Measurements from ENCODE around the gene SCARF1.
A peak's percentile ranks its signal among the peaks of the same experiment; 100 is the strongest.

SCARF1 gene

DNA sequence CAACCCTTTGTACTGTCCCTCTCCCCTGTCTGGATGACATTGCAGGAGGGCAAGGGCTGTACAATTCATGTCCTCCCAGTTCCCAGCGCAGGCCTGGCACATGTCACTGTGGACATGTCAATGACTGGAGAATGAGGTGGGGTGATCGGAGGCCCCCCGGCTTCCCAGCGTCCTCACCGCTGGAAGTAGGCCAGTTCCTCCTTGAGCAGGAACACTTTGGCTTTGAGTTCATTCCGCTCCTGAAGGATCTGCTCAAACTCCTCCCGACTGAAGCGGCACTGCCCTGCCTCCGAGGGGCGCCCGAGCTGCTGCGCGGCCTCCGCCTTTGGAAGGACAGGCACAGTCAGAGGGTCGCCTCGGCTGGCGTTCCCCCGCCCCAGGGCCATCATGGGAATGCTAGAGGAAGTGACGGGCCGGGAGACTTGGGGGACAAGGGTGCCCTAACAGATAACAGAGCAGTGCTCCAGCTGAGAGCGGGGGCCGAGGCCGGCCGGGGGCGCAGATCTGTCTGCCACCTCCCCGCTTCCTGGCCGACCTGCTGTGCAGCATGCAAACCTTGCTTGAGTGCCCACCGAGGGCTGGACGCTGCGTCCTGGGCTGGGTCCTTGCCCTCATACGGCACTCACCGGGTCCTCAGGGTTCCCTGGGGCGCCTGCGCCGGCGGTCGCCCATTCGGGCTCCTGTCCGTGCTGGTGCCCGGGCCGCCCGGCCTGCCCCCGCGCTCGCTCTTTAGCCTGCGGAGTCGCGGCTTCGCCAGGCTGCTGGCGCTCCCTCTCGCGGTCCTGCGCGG, 2.8 kb upstream of the SCARF1 start:
- peak; percentile 63 for DNase-seq (ENCODE audit: low spot score)

DNA sequence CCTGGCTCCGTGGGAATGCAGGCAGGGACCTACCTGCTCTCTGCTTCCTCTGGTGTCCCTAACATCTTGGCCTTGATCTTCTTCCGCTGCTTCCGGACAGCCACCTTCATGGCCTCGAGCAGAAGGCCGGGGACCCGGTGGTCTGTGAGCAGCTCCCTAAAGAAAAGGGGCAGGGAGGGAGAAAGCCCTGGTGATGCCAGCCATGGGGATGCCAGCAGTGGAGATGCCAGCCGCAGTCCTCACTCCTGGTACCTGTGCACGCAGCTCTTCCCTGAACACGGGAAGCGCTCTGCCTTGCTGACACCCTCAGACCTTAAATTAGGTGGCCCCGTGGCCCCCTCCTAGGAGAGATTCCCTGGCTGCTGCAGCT, 2.3 kb upstream of the SCARF1 start:
- DNase-seq (ENCODE audit: low spot score): no peak

DNA sequence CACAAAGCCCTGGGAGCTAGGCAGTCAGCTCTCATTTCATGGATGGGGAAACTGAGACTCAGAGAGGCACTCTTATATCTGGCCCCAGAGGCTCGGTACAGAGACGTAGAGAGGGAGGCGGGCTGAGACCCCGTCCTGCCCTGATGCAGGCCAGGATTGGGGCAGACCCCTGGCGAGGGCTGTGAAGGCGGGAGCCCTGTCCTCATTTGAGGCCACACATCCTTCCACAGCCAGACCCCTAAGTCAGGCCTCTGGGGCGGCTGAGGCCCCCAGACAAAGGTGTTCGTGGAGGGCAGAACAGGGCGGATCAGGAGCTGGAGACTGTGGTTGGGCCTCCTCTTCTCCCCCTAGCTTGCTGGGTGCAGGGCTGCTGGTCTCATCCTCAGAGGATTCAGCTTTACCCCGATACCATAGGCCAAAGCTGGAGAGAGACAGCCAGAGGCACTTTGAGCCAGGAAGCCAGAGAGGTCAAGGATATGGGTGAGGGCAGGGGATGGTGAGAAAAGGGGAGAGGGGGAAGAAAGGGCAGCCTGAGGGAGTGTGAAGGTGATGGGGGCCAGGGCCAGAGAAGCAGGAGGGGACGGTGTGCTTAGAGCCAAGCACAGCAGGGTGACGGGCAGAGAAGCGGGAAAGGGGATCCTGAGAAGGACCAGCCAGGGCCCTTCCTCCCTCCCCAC, 805 bp upstream of the SCARF1 start:
- no peak for DNase-seq (ENCODE audit: low spot score)

DNA sequence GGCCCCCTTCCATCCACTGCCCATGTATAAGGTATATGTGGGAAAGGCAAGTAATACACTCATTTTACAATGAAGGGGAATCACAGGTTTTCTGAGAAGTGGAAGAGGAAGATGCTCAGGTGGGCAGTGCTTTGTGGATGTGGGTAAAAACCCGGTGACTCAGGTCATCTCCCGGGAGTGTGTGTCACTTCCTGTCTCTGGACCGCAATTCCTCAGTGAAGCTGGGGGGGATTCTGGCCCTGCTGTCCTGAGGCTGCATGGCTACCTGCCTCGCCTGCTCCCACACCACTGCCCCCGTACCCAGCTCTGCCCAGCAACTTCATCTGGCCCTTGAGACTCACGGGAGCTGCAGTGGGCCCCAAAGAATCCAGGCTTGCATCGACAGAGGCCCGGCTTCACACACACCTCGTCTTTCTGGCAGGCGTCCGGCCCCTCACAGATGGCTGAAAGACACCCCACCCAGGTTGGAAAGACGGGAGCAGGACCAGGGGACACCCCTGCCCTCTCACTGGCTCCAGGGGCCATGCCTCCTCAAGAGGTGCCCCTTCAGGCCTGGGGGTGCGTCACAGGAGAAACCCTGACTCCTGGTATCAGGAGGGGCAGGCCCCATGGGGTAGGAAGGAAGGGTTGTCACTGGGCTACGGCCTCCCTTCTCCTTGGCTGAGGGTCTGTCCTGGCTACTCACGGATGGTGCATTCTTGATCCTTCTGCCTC, 882 bp downstream of the SCARF1 start:
- DNase-seq (ENCODE audit: low spot score): no peak

DNA sequence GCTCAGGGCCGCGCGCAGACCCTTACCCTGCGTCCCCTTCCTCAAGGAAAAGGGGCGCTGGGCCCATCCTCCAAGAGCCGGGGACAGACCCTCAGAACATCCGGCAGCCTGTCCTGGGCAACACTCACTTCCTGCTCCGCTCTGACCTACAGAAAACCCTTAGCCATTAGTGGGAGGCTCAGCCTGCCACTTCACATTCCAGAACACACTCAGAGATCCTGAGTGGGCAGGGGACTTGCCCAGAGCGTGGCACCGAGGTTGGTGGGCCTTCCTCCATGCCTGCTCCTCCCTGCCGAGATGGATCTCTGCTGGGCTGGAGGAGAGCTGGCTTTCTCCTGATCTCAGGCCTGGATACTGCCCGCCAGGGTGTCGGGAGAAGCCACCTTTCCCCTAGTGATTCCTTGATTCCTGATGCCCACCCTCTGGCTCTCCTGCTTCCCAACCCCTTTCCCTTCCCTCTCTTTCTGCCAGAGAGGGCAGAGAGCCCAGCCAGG, 1.5 kb downstream of the SCARF1 start:
- no peak for DNase-seq (ENCODE audit: low spot score)

DNA sequence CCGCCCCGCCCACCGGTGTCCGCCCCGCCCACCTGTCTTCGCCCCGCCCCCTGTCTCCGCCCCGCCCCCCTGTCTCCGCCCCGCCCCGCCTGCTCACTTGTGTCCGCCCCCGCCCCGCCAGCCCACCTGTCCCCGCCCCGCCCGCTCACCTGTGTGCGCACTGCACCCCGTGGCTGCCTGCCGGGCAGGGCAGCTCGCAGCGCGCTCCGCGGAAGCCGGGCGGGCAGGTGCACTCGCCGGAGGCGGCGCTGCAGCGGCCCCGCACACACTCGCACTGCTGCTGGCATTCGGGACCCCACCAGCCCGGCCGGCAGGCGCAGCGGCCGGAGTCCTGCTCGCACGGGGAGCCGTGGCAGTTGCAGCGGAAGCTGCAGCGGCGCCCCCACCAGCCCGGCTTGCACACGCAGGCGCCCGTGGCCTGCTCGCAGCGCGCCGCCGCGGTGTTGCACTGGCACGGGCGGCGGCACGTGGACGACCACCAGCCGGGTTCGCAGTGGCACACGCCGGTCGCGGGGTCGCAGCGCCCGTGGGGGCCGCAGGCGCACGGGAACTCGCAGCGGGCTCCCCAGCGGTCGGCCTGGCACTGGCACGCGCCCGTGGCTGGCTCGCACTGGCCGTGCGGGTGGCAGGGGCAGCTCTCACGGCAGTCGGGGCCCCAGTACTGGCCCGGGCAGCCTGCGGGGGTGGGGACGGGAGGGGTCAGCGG, 2.1 kb downstream of the SCARF1 start:
- peak; percentile 78 for DNase-seq (ENCODE audit: low spot score)

DNA sequence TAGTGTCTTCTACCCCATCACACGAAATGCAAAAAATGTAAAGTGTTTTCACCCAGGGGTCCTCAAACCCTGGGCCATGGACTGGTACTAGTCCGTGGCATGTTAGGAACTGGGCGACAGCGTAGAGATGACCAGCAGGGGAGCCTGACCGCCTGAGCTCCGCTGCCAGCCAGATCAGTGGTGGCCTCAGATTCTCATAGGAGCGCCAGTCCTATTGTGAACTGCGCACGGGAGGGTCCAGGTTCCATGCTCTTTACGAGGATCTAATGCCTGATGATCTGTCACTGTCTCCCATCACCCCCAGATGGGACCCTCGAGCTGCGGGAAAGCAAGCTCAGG, 4.5 kb downstream of the SCARF1 start:
- DNase-seq (ENCODE audit: low spot score): no peak

DNA sequence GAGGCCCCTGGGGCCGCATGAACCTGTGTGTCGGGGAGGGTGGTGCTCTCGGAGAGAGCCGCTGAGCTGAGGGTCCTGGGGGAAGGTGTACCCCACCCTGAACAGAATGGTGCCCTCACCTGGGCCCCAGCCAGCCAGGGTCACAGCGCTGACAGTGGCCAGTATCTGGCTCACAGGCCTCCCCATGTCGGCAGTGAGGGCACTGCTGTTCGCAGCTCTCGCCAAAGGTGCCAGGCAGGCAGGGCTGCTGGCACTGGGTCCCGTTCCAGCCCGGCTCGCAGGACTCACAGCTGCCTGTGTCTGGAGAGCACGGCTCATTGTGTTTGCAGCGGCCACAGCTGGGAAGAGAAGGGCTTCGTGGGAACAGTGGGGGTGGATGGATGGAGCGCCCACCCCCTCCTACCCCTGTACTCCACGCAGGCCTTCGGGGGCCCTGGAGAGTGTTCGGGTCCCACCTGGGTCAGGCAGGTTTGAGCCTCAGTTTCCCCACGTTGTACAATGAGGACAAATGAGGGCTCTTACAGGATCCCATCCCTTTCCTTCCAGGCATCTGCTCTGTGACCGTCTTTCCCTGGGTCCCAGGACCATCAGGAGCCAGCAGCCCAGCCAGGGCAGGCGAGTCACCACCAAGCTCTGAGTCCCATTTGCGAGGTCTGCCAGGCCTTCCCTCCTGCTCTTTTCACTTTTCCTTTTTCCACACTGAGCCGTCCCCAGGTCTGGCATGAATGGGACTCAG, 5.0 kb downstream of the SCARF1 start:
- no peak for DNase-seq (ENCODE audit: low spot score)

DNA sequence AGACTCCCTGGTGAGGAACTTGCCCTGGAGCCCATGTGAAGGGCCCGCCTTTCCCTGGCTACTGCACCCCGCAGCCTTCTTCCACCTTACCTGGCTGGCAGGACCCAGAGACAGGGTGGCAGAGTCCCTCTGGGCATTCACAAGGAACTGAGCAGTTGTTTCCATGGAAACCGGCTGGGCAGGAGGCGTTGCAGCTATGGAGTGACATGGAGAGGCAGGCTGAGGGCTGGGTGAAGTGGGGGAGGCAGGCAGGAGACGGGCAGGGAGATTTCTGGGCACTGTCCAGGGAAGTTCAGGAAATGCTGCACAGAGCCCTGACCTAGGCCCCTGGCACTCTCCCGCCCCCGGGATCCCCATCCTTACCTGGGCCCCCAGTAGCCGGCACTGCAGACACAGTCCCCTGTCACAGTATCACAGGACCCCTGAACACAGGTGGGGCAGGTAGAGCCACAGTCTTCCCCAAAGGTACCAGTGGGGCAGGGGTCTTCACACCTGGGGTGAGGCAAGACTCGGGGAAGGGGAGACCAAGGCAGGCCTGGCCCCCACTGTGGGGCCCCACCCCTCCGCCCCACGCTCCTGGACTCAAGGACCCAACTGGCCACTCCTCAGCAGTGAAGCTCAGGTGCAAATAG, 5.9 kb downstream of the SCARF1 start:
- no peak for DNase-seq (ENCODE audit: low spot score)

DNA sequence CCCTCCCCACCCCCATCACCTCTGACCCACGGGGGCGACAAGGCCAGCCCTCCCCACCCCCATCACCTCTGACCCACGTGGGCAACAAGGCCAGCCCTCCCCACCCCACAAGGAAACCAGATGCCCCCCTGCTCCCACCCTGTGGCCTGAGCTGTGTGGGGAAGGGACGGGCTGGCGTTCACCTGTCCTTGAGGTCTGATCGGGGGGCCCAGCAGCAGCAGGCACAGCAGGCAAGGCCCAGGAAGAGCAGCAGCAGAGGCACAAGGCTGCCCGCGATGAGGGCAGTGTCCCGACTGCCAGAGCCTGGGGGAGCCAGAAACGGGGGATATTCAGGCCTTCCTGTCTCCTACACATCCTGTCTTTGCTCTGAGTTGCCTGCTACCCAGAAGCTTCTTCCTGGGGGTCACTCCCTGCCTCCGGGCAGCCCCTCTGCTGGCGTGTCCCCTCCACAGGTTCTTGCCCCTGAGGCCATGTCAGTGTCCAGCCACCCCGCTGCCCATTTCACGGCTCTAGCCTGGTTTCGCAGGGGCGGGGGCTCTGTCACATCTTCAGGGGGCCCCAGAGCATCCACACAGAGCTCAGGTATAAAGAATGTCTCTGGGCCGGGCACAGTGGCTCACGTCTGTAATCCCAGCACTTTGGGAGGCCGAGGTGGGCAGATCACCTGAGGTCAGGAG, 6.8 kb downstream of the SCARF1 start:
- no peak for DNase-seq (ENCODE audit: low spot score)

DNA sequence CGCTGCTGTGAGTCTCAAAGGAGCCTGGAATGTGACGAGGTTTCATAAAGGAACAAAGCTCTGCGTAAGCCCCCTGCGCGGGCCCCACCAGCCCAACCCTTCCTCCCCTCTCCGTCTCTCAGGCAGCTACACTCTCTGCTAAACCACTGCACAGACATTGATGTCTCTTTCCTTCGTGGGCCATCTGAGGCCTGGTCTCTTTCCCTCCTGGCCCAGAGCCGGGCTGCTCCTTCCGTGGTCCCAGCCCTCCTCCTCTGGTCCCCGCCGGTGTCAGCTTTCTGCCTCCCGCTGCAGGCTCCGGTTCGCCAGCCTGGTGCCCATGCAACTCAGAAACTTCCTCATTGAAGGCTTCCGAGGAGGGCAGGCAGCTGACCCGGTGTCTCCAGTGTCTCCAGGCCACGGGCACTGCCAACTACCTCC, 7.4 kb downstream of the SCARF1 start:
- DNase-seq (ENCODE audit: low spot score): no peak

DNA sequence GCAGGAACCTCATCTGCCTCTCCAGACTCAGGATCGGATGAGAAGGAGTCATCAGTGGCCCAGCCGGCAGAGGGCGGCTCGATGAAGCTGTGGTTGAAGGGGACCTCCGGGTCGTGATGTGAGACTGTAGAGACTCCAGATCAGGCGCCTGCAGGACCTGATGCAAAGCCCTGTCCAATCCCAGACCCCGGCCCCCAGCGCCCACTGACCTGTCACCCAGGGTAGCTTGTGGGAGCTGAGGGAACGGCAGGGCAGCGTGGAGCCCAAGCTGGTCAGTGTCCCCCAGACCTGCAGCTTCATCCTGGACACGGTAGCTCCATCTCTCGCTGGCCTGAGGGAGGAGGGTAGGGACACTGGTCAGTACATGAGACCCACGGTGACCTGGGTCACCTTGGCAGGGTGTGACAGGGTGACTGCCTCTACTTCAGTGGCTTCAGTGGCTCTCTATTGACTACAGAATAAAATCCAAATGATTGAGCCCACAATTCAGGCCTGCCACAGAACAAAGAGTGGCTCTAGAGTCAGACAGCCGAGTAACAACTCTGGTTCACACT, 8.7 kb downstream of the SCARF1 start:
- DNase-seq (ENCODE audit: low spot score): no peak

DNA sequence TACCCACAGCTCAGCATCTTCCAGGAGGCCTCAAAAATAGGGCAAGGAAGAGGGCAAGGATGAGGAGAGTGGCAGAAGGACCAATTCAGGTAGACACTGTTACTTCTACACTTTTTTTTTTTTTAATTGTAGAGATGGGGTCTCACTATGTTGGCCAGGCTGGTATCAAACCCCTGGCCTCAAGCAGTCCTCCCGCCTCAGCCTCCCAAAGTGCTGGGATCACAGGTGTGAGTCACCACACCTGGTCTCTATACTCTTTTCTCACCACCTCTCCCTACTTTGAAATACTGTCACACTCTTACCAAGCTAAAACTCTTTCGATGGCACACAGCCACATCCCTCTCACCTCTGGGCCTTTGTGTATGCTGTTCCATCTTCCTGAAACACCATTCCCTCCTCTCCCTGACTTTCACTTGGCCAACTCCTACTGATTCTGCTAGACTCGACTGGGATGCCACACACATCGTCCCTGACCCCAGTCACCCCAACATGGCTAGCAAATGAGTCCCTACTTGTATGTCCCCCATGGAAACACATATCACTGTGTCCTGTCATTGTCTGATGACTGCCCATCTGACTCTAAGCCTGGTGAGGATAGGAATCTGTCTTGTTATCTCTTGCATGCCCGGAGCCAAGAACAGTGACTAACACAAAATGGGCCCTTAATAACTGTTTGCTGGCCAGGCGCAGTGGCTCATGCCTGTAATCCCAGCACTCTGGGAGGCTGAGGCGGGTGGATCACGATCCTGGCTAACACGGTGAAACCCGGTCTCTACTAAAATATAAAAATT, 9.7 kb downstream of the SCARF1 start:
- DNase-seq (ENCODE audit: low spot score): no peak

DNA sequence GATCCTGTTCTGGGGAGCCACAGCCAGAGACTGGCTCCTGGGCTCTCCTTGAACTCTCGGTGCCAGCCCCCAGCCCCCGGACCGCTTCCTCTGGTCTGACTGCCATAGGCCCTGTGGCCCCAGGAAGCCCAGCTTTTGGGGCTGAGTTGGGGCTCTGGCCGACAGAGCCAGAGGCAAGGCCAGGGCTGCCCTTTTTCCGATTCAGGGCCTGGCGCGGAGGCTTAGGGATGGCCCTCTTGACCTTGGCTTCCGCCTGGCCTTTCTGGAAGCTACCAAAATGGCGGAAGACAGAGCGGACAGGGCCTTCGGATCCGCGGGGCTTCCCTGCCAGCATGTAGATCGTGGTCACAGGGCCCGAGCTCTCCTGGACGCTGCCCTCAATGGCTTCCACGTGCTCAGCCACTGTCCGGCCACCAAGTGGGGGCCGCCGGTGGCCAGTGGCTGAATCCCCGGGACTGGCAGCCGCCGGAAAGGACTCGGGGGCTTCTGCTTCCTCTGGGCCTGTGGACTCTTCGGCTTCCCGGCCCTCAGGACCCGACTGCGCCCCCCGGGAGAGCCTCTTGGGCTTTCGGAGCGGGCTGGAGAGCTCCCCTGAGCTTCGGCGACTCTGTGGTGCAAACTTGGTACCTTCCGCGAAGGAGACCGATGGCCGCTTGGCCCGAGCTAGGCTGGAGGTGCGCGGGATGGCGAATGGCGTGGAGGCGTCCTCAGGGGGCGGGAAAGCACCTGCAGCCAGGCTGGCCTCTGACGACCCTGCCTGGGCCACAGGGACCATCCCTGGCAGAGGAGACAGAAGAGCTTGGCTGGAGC, 10.5 kb downstream of the SCARF1 start:
- DNase-seq (ENCODE audit: low spot score): no peak

DNA sequence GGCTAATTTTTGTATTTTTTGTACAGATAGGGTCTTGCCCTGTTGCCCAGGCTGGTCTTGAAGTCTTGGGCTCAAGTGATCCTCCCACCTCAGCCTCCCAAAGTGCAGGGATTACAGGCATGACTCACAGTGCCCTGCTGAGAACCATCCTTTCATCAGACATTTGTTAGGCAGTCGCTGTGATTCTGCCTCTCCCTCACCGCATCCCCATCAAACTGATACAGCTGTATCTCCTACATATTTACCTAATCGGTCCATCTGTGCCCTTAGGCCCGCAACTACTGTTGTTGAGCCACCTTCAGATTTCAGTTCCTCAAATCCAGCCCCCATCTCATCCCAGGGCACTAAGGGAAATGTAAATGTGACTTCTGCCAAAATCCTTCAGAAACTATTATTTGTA, 14.9 kb downstream of the SCARF1 start:
- no peak for DNase-seq (ENCODE audit: low spot score)

DNA sequence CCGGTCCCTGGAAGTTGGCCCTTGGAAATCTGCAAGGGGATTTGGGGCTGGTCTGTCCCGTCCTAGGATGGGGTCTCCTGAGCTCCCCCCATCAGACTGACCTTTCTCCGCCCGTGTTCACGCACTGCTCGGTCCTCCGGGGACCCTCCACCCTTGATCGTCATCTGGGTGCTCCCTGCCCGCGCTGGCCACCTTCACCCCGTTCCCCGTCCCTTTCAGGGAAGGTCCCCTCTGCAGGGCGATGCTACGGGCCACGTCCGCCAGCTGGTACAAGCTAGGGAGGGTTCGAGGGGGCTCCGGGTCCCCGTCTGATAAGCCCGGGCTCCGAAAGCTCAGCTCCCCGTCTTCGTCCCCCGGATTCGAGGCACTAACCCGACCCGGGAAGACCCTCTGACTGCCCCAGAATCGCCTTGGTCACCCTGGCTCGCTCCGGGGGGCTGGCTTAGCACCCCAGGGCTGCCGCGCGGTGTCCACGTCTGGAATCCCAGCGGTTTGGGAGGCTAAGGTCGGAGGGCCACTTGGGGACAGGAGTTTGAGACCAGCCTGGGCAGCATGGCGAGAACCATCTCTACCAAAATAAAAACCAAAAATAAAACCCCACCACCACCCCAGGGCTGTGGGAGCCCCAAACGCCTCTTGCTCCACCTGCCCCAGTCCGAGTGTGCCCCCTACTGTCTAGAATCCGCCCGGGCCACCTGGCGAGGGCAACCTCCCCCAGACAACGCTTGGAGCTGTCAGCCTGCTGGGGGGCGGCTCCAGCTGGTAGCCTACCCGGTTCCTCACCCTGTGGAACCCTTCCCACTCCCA, 15.8 kb downstream of the SCARF1 start:
- peak; percentile 64 for DNase-seq (ENCODE audit: low spot score)

DNA sequence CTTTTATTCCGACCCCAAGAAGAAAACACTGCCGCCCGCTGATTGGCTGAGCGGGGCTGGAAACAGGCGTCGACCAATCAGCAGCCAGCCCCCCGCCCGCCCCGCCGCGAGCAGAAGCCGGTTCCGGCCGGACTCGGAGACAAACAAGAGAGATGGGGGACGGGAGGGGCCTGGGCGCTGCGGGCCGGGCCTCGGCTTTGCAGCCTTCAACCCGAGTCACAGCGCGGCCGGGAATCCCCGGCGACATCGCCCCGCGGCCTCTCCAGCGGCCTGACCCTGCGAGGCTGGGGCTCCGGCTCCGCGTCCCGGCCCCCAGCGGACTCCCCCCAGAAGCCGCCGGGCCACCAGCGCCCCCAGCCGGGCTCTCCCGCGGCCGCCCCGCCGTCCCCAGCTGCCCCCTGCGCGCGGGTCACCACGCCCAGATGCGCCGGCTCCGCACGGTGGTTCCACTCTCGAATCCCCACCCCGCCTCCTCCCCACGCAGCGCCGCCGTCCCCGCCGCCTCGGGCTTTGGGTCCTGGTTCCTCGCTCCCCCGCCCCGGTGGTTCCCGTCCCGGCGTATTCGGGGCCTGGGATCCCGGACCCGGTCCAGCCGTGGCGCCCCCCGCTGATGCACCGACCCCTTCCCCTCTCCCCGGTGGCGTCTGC, 16.6 kb downstream of the SCARF1 start:
- DNase-seq (ENCODE audit: low spot score): peak; percentile 98
